Testis (tissue), 3 donors: Measurements from ENCODE around the gene GALNT17. TPM values are rescaled to one million over a fixed set of nuclear protein-coding genes. Genes with fewer than 3 reads are reported as not detected.

ENCODE experiments used
- DNase-seq: peaks from one replicate; pipeline ENCODE4 v3.0.0-alpha.2; 2019
- H3K27ac ChIP-seq, 2 donors: fragments of 200-600 bp; sonication (generic); one replicate each; pipeline ENCODE4 v1.5.1; 2019
- H3K27me3 ChIP-seq: fragments of 200-600 bp; sonication (generic); one replicate; pipeline ENCODE4 v1.5.1; 2019
- H3K36me3 ChIP-seq: fragments of 200-600 bp; sonication (generic); one replicate; pipeline ENCODE4 v1.5.1; 2017; ENCODE audit warnings: low read depth; ENCODE audit errors: missing control alignments
- H3K4me1 ChIP-seq: fragments of 200-600 bp; sonication (generic); one replicate; pipeline ENCODE4 v1.5.1; 2019
- H3K4me3 ChIP-seq, 2 donors: fragments of 200-600 bp; sonication (generic); one replicate each; pipeline ENCODE4 v1.5.1; 2017 to 2019
- H3K9me3 ChIP-seq: fragments of 200-600 bp; sonication (generic); one replicate; pipeline ENCODE4 v1.5.1; 2017
- POLR2A ChIP-seq: fragments of 450-650 bp; IDR thresholded peaks from one replicate; pipeline ENCODE4 v1.6.1; 2017; ENCODE audit warnings: antibody characterized with exemption, mild to moderate bottlenecking, moderate library complexity
- WGBS, 2 donors: methylation state at CpG; one replicate each; pipeline ENCODE4 v1.1.5; 2018; 5-methylcytosine and 5-hydroxymethylcytosine counted together
- intact Hi-C: fragments of 100-400 bp; cut with DNase I; formaldehyde crosslinking; loops from one replicate; pipeline ENCODE4 v1.15.1; 2023; ENCODE audit warnings: low total_unique reads
- polyA plus RNA-seq: library from polyadenylated mRNA; stranded (reverse); fragments of 350-450 nt; fragmentation: Illumina TruSeq; extraction: RNeasy Lipid Tissue Mini Kit (QIAGEN cat#74804); gene quantifications from one replicate; pipeline ENCODE4 v1.2.3, GENCODE V29; 2014; ENCODE audit warnings: low read depth, low replicate concordance; ENCODE audit not compliant: insufficient read depth
- total RNA-seq, 2 donors: library from RNA; depleted of rRNA; stranded (reverse); fragments of >200 nt; gene quantifications; one replicate each; pipeline ENCODE4 v1.2.3, GENCODE V29; 2016
- TF ChIP-seq, protein P1 (sequence below), 3 experiments: fragments of 450-650 bp in 2 of 3; fragments of 200-600 bp in 1 of 3; sonication (generic) in 1 of 3; IDR thresholded peaks; one replicate each; pipeline ENCODE4 v1.5.1; 2016 to 2019; ENCODE audit warnings: antibody characterized with exemption in 3 of 3, mild to moderate bottlenecking in 2 of 3, moderate library complexity in 1 of 3

Gene GALNT17
- total and polyA plus RNA-seq, 3 donors from 2014 or later, result 10.9 to 39.1 (median 29.4) TPM

DNA sequence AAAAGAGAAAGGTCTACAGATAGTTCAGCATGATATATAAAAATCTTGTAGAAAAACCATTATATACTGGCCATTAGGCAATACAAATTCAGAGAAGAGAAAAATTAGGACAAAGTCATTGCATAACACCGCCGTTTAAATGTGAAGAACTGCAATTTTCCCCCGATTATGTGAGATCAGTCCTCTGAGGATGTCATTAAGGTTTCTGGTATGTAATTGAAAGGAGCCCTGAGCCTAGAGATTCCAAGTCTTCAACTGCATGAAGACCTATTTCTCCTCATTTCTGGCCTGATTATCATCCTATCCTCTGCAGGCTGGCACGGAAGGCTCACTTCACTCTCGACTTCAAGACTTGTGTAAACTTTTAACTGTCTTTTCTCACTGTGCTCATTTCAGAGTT, 395.3 kb downstream of the GALNT17 start:
- DNase-seq, result no peak
- no peaks in the 10 kb centered on the region for H3K4me1 ChIP-seq
- no peak overlapping the region for H3K4me3 ChIP-seq
- H3K27me3 ChIP-seq, result no peaks in the 10 kb centered on the region
- no peak overlapping the region for H3K27ac ChIP-seq
- TF ChIP-seq POLR2A, result no peak
- TF ChIP-seq, protein P1, sequence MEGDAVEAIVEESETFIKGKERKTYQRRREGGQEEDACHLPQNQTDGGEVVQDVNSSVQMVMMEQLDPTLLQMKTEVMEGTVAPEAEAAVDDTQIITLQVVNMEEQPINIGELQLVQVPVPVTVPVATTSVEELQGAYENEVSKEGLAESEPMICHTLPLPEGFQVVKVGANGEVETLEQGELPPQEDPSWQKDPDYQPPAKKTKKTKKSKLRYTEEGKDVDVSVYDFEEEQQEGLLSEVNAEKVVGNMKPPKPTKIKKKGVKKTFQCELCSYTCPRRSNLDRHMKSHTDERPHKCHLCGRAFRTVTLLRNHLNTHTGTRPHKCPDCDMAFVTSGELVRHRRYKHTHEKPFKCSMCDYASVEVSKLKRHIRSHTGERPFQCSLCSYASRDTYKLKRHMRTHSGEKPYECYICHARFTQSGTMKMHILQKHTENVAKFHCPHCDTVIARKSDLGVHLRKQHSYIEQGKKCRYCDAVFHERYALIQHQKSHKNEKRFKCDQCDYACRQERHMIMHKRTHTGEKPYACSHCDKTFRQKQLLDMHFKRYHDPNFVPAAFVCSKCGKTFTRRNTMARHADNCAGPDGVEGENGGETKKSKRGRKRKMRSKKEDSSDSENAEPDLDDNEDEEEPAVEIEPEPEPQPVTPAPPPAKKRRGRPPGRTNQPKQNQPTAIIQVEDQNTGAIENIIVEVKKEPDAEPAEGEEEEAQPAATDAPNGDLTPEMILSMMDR (IDR thresholded peaks at IDR 0.05), result no peak
- intact Hi-C loops, result no loop called here
- H3K36me3 ChIP-seq, result no peaks in the 10 kb centered on the region
- no peaks in the 10 kb centered on the region for H3K9me3 ChIP-seq
- 74 to 84% methylated on average over 5 of the region's 5 CpGs for WGBS, 2 donors

DNA sequence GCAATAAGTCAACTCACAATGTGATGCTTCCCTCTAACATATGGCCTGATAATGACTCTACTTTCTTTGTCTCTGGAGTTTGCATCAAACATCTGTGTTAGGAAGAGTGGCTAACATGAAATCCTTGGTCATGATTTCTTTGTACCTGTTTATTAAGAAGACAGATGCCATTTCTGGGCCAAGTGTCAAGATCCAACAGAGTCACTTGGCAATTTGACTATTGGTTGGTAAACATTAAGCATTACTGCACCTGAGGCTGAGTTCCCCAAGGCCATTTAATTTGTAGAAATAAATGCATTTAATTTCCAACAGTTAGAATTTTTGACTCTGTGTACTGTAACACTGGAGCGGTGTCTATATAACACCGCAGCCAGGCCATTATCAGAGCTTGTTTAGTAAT, 403.7 kb downstream of the GALNT17 start:
- Histone ChIP-seq H3K36me3 (no peaks in the 10 kb centered on the region), H3K27ac (no peak overlapping the region), H3K4me1 (no peaks in the 10 kb centered on the region), H3K9me3 (no peaks in the 10 kb centered on the region), H3K4me3 (no peak overlapping the region), H3K27me3 (no peaks in the 10 kb centered on the region)
- WGBS, 2 donors, result 99 to 100% methylated on average over 2 of the region's 2 CpGs
- TF ChIP-seq, protein P1 (IDR thresholded peaks at IDR 0.05), result no peak
- no peak for TF ChIP-seq POLR2A
- intact Hi-C loops, result no loop called here
- DNase-seq, result no peak

DNA sequence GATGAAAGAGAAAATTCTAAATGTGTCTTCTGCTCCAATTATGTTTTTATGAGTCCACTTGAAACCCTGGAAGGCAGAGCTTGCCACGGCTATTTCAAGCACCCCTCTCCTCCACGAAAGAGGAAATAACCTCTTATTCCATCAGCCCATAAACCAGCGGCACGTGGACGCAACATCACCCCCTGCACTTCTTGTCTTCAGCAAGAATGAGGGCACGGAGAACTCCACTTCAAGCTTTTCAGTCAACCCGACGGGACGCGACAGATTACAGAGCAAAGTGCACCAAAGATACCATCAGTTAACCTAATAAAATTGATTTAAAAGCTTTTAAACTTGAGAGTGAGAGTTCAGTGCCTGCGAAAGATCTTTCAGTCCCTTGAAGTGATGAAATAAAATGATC, 406.3 kb downstream of the GALNT17 start:
- 63 to 70% methylated on average over 11 of the region's 11 CpGs for WGBS, 2 donors
- no peak overlapping the region for H3K27ac ChIP-seq
- TF ChIP-seq, protein P1 (IDR thresholded peaks at IDR 0.05), result no peak
- no peak for TF ChIP-seq POLR2A
- no peak for DNase-seq
- intact Hi-C loops, result no loop called here
- no peaks in the 10 kb centered on the region for H3K27me3 ChIP-seq
- H3K4me1 ChIP-seq, result peaks cover 2% of the 10 kb centered on the region
- no peaks in the 10 kb centered on the region for H3K9me3 ChIP-seq
- no peak overlapping the region for H3K4me3 ChIP-seq
- H3K36me3 ChIP-seq, result no peaks in the 10 kb centered on the region

DNA sequence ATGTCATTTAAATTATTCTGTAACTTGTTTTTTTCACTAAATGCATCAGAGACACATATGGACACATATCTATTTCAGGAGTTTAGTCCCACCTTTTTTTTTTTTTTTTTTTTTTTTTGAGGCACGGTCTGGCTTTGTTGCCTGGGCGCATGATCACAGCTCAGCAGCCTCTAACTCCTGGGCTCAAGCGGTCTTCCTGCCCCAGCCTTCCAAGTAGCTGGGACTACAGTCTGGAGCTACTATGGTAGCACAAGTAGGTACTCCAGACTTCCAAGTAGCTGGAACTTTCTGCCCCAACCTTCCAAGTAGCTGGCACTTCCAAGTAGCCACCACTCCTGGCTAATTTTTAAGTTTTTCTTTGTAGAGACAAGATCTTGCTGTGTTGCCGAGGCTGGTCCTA, 407.7 kb downstream of the GALNT17 start:
- peaks cover 7% of the 10 kb centered on the region for H3K4me1 ChIP-seq
- TF ChIP-seq, protein P1 (IDR thresholded peaks at IDR 0.05), result no peak
- no peaks in the 10 kb centered on the region for H3K27me3 ChIP-seq
- WGBS, 2 donors, result 94 to 100% methylated on average over 4 of the region's 4 CpGs
- H3K9me3 ChIP-seq, result no peaks in the 10 kb centered on the region
- H3K27ac ChIP-seq, result no peak overlapping the region
- no peaks in the 10 kb centered on the region for H3K36me3 ChIP-seq
- no peak for DNase-seq
- intact Hi-C loops, result no loop called here
- H3K4me3 ChIP-seq, result no peak overlapping the region

DNA sequence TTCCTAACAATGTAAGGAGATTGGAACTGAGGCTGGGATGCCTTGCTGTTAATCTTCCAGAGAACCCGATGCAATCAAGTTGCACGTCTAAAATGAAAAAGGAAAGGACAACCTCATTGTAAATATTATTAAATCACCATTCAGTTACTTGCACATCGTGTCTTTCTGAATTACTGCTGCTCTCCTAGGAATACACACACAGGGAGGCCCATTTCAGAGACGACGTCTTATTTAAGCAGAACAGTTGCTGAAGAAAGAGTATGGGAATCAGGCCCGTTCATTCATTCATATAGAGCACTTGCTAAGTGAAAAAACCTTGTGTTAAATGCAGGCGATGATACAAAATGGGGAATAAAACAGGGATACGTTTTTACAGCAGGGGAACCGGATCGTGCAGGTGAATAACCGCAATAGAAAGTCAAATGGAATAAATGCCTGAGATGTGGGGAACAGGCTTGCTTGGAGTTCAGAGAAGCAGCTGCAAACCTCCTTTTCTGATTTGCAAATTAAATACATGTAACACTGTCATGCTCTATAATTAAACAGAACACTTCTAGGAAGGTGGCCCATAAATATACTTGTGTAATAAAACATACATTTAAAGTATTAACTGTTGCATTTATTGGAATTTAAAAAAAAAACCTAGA, 409.9 kb downstream of the GALNT17 start:
- intact Hi-C loops, result no loop called here
- Histone ChIP-seq H3K4me3 (no peak overlapping the region), H3K4me1 (peaks cover 7% of the 10 kb centered on the region), H3K27me3 (no peaks in the 10 kb centered on the region), H3K9me3 (no peaks in the 10 kb centered on the region), H3K36me3 (no peaks in the 10 kb centered on the region), H3K27ac (no peak overlapping the region)
- DNase-seq, result no peak
- WGBS, 2 donors, result 83 to 89% methylated on average over 11 of the region's 11 CpGs
- TF ChIP-seq POLR2A, result no peak
- TF ChIP-seq, protein P1 (IDR thresholded peaks at IDR 0.05), result no peak
